Hepatocyte (in vitro differentiated cells): ENCODE results near the gene RPL28.

Source experiments
- EZH2 ChIP-seq: fragments of 200-600 bp; sonication (generic); IDR thresholded peaks from 2 replicates; pipeline ENCODE4 v1.6.1; 2016; ENCODE audit warnings: antibody characterized with exemption, mild to moderate bottlenecking, borderline replicate concordance
- TF ChIP-seq, protein P1 (sequence below): fragments of 200-600 bp; sonication (generic); IDR thresholded peaks from 2 replicates; pipeline ENCODE4 v1.5.1; 2016; ENCODE audit warnings: antibody characterized with exemption, mild to moderate bottlenecking; ENCODE audit not compliant: poor library complexity

DNA sequence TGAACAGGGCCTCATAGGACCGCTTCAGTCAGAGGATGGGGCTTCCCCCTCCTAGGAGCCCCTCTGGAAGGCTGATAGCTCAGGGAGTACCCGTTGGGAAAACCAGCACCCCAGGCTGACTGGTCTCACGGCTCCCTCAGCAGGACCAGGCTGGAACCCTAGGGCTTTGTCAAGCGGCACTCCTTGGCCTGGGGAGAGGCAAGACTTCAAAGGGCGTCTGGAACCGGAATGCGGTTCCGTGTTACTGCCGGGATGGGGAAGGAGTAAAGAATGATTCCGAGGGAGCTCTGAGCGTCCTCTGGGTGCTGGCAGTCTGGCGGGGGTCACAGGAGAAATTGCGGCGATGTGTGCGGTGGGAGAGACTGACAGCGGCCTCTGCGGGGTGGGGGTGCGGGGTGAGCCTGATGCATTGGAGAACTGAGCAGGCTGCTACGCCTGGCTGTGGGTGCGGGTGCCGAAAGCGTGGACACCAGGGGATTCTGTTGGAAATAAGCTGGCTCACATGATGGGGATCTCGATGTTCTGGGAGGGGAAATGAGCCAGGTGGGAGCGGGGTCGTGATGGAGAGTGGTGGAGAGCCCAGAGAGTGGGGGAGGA, 33.1 kb upstream of the RPL28 start:
- TF ChIP-seq, protein P1, sequence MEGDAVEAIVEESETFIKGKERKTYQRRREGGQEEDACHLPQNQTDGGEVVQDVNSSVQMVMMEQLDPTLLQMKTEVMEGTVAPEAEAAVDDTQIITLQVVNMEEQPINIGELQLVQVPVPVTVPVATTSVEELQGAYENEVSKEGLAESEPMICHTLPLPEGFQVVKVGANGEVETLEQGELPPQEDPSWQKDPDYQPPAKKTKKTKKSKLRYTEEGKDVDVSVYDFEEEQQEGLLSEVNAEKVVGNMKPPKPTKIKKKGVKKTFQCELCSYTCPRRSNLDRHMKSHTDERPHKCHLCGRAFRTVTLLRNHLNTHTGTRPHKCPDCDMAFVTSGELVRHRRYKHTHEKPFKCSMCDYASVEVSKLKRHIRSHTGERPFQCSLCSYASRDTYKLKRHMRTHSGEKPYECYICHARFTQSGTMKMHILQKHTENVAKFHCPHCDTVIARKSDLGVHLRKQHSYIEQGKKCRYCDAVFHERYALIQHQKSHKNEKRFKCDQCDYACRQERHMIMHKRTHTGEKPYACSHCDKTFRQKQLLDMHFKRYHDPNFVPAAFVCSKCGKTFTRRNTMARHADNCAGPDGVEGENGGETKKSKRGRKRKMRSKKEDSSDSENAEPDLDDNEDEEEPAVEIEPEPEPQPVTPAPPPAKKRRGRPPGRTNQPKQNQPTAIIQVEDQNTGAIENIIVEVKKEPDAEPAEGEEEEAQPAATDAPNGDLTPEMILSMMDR = no peak
- TF ChIP-seq EZH2 = no peak
